Small intestine (tissue), 7 donors: ENCODE data around the gene PLK3. TPM values are rescaled to one million over a fixed set of nuclear protein-coding genes. Genes with fewer than 3 reads are reported as not detected.

Experiments used
- DNase-seq, 2 donors: peaks; one replicate each; pipeline versions ENCODE4 v3.0.0 to v3.0.0-alpha.2; 2013
- FAIRE-seq: peaks from 2 replicates; lab custom pipeline; 2012; peaks lifted over from hg19 to GRCh38; lab: Jason Lieb, UNC
- H3K27ac ChIP-seq, 3 donors: one replicate each; pipeline ENCODE4 v1.5.1; 2013; ENCODE audit warnings: low read length in 2 of 3, mild to moderate bottlenecking in 2 of 3, control low read depth in 1 of 3, inconsistent platforms in 1 of 3, low read depth in 1 of 3, moderate library complexity in 1 of 3
- H3K27me3 ChIP-seq, 3 donors: one replicate each; pipeline ENCODE4 v1.6.1; 2013; ENCODE audit warnings: low read length in 3 of 3, inconsistent platforms in 1 of 3; ENCODE audit not compliant: control insufficient read depth in 3 of 3, insufficient read depth in 3 of 3
- H3K36me3 ChIP-seq, 3 donors: one replicate each; pipeline ENCODE4 v1.6.1; 2013; ENCODE audit warnings: low read length in 3 of 3, inconsistent platforms in 1 of 3, low read depth in 1 of 3, mild to moderate bottlenecking in 1 of 3, moderate library complexity in 1 of 3; ENCODE audit not compliant: control insufficient read depth in 3 of 3, insufficient read depth in 2 of 3
- H3K4me1 ChIP-seq, 3 donors: one replicate each; pipeline ENCODE4 v1.6.1; 2013; ENCODE audit warnings: low read length in 2 of 3, inconsistent platforms in 1 of 3, low read depth in 1 of 3, mild to moderate bottlenecking in 1 of 3, moderate library complexity in 1 of 3; ENCODE audit not compliant: control insufficient read depth in 3 of 3, insufficient read depth in 2 of 3
- H3K4me3 ChIP-seq, 3 donors: one replicate each; pipeline ENCODE4 v1.5.1; 2013; ENCODE audit warnings: low read length in 3 of 3, control low read depth in 1 of 3, inconsistent platforms in 1 of 3, low read depth in 1 of 3, mild to moderate bottlenecking in 1 of 3, moderate library complexity in 1 of 3
- H3K9me3 ChIP-seq, 2 donors: one replicate each; pipeline ENCODE4 v1.6.1; 2013; ENCODE audit warnings: low read depth in 1 of 2, low read length in 1 of 2; ENCODE audit not compliant: control insufficient read depth in 2 of 2, insufficient read depth in 1 of 2
- WGBS, 3 donors: extraction: QIAGEN DNeasy Blood & Tissue Kit; methylation state at CpG; one replicate each; pipeline ENCODE4 v1.1.7; 2013; 5-methylcytosine and 5-hydroxymethylcytosine counted together
- polyA plus RNA-seq, 4 donors: library from polyadenylated mRNA; stranded (reverse) in 3 of 4; unstranded in 1 of 4; fragments of 200-250 nt in 3 of 4; fragments of 120-200 nt in 1 of 4; gene quantifications; one replicate each; pipeline versions ENCODE4 v1.2.1 to v1.2.3, GENCODE V29; 2013
- donor health status: healthy with polysubstance abuse.
- donor health status: control.
- donor health status: control.
- donor health status: Bipolar disorder and iron deficiency.
- donor health status: healthy.

PLK3 gene
- polyA plus RNA-seq, 4 donors = 5.4 to 16.7 (median 10.6) TPM

GRCh38 chr1:44785029-44785380 lies 15.2 kb upstream of the PLK3 start:
- no peak overlapping the region for H3K4me3 ChIP-seq
- no peak for FAIRE-seq
- peaks cover 0 to 16% (median 0%) of the 10 kb centered on the region in 3 donors for H3K36me3 ChIP-seq
- H3K9me3 ChIP-seq = no peaks in the 10 kb centered on the region
- H3K27ac ChIP-seq = no peak overlapping the region
- WGBS, 3 donors = 71 to 84% (median 75%) methylated on average over 6 of the region's 6 CpGs
- no peak for DNase-seq
- H3K27me3 ChIP-seq = no peaks in the 10 kb centered on the region
- peaks cover 0 to 28% (median 2%) of the 10 kb centered on the region in 3 donors for H3K4me1 ChIP-seq

GRCh38 chr1:44785501-44786137 lies 14.6 kb upstream of the PLK3 start:
- FAIRE-seq (no peak), DNase-seq (no peak)
- no peaks in the 10 kb centered on the region for H3K27me3 ChIP-seq
- 31 to 37% (median 36%) methylated on average over 11 of the region's 11 CpGs for WGBS, 3 donors
- H3K4me3 ChIP-seq = peak overlapping the region in 2 of 3 donors; percentile 44 to 46
- peaks cover 0 to 12% (median 0%) of the 10 kb centered on the region in 3 donors for H3K36me3 ChIP-seq
- no peaks in the 10 kb centered on the region for H3K9me3 ChIP-seq
- H3K4me1 ChIP-seq = peaks cover 0 to 28% (median 2%) of the 10 kb centered on the region in 3 donors
- peak overlapping the region in 1 of 3 donors; percentile 10 for H3K27ac ChIP-seq

GRCh38 chr1:44786138-44786840 lies 13.9 kb upstream of the PLK3 start:
- Histone ChIP-seq H3K4me1 (peaks cover 0 to 28% (median 2%) of the 10 kb centered on the region in 3 donors), H3K9me3 (no peaks in the 10 kb centered on the region), H3K27ac (peak overlapping the region; percentile 10 to 56 (median 34)), H3K36me3 (peaks cover 0 to 6% (median 0%) of the 10 kb centered on the region in 3 donors), H3K4me3 (peak overlapping the region in 2 of 3 donors; percentile 44 to 46), H3K27me3 (no peaks in the 10 kb centered on the region)
- WGBS, 3 donors = 6 to 7% (median 7%) methylated on average over 39 to 49 of the region's 49 CpGs
- DNase-seq = peak; percentile 68 to 91
- FAIRE-seq = no peak

- Histone ChIP-seq H3K4me1 (peaks cover 0 to 28% (median 2%) of the 10 kb centered on the region in 3 donors), H3K36me3 (peaks cover 0 to 5% (median 0%) of the 10 kb centered on the region in 3 donors), H3K4me3 (no peak overlapping the region), H3K27ac (peak overlapping the region; percentile 10 to 56 (median 34)), H3K9me3 (no peaks in the 10 kb centered on the region), H3K27me3 (no peaks in the 10 kb centered on the region)
- FAIRE-seq = no peak
- WGBS, 3 donors = 75 to 86% (median 80%) methylated on average over 9 of the region's 9 CpGs
- peak in 1 of 2 donors; percentile 3 for DNase-seq
These were observed 13.2 kb upstream of the PLK3 start for GRCh38 chr1:44786841-44787426.

- Histone ChIP-seq H3K4me1 (peaks cover 0 to 28% (median 2%) of the 10 kb centered on the region in 3 donors), H3K27ac (no peak overlapping the region), H3K36me3 (peaks cover 0 to 5% (median 0%) of the 10 kb centered on the region in 3 donors), H3K4me3 (no peak overlapping the region), H3K27me3 (no peaks in the 10 kb centered on the region), H3K9me3 (no peaks in the 10 kb centered on the region)
- WGBS, 3 donors = 93 to 96% (median 94%) methylated on average over 10 of the region's 10 CpGs
- no peak for FAIRE-seq
- DNase-seq = no peak
These were observed 12.7 kb upstream of the PLK3 start for GRCh38 chr1:44787506-44787905.

DNA sequence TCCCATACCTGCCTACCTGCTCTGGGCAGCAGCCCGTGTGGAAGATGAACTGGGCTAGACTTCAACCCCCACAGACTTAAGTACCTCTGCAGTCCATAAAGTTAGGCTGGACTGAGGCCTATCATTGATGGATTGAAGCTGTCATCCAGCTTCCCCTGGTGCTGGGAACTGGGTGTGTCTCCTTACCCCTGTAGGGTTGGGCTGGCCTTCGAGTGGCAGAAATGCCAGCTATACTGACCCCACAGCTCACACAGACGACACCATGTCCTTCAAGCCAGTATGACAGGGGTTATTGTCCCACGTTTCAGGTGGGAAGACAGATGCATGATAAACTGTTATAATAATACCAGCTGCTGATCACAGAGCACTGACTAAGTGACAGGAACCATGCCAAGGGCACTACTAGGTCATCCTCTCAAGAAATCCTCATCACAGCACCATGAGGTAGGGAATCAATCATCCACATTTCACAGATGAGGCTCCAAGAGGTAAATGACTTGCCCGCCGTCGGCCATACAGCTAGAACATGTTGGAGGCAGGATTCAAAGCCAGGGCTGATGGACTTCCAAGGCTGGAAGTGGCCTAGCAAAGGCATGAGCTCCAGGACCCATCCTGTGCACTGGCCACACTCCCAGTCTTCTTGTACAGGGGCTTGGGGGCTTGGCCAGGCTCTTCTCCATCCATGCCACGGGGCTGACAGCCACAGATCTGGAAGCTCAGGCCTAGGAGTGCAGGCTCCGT lies 11.9 kb upstream of the PLK3 start, which contains the start of gene BEST4:
Gene BEST4 (minus strand): TSS at position 51 of the 741 bp plus-strand sequence. CDS start 465 bp downstream, outside the sequence.
- Histone ChIP-seq H3K36me3 (peaks cover 0 to 2% (median 0%) of the 10 kb centered on the region in 3 donors), H3K4me3 (no peak within 1 kb of the TSS), H3K9me3 (no peaks in the 10 kb centered on the region), H3K27ac (no peak within 1 kb of the TSS), H3K27me3 (no peaks in the 10 kb centered on the region), H3K4me1 (peaks cover 0 to 28% (median 2%) of the 10 kb centered on the region in 3 donors)
- no peak for FAIRE-seq
- 75 to 80% (median 79%) methylated on average over 9 of the region's 9 CpGs for WGBS, 3 donors
- DNase-seq = no peak

DNA sequence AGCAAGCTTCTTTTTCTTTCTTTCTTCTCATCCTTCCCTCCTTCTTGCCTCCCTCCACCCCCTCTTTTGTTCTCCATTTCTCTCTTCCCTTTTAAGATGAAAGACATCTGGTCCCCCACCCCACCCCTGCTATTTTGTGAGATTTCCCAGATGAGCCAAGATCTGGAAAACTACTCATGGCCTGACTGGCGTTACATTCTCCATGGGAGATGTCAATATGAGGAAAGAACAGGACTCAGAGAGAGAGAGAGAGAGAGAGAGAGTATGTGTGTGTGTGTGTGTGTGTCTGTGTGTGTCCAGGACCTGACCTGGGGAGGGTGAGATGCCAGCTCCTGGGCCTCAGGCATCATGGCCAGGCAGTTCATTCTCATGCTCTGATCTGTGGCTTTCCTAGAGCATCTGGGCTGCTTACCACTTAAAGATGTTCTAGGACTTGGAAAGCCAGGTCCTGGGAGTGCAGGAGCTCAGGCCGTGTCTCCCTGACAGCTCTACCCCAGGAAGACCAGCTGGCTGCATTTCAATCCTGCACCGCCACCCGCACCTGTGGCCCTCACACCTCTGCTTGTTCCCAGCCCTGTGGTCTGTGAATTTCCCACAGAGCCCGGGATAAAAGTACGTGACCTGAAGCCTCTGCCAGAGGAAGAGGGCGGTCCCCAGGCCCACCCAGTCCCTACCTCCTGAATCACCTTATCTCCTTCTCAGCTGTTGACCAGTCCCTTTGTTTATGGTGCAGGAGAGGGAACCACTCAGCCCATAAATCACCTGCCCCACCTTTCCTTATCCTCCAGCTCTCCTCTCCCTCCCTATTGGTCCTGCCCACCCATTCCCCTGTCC lies 9.0 kb upstream of the PLK3 start:
- Histone ChIP-seq H3K36me3 (peaks cover 0 to 2% (median 0%) of the 10 kb centered on the region in 3 donors), H3K9me3 (no peaks in the 10 kb centered on the region), H3K4me1 (peaks cover 0 to 4% (median 0%) of the 10 kb centered on the region in 3 donors), H3K4me3 (no peak overlapping the region), H3K27me3 (no peaks in the 10 kb centered on the region), H3K27ac (peak overlapping the region in 1 of 3 donors; percentile 26)
- no peak for FAIRE-seq
- 23 to 56% (median 47%) methylated on average over 6 to 7 of the region's 7 CpGs for WGBS, 3 donors
- DNase-seq = peak in 1 of 2 donors; percentile 56
